ENCODE data around the gene C16orf90. TPM values are rescaled to one million over a fixed set of nuclear protein-coding genes. Genes with fewer than 3 reads are reported as not detected.

Gene C16orf90
- total and polyA plus RNA-seq, 7 donors = not detected

DNA sequence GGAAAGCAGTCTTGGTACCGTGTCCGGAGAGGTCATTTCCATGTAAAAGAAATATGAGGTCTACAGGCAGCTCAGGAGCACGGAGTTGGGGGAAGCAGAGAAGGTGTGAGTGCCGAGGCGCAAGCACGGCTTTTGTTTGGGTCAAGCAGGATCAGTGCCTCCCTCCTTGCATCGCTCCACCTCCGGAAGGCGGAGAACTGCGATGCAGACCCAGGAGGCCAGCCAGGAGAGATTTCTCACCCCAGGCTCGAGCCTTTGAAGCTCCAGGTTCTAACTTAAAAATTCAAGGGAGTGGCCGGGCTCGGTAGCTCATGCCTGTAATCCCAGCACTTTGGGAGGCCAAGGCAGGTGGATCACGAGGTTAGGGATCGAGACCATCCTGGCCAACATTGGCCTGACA lies 26.8 kb downstream of the C16orf90 start:
- intact Hi-C loops (cut with DNase I) = no loop called here
- Histone ChIP-seq H3K9me3 (no peaks in the 10 kb centered on the region), H3K27me3 (ENCODE audit: insufficient read depth in 3 of 3, low read length in 2 of 3) (no peaks in the 10 kb centered on the region), H3K4me1 (peaks cover 44% of the 10 kb centered on the region), H3K36me3 (ENCODE audit: insufficient read depth in 1 of 2, low read depth in 1 of 2) (peaks cover 0 to 6% of the 10 kb centered on the region in 2 donors), H3K4me3 (no peak overlapping the region), H3K27ac (no peak overlapping the region)
- DNase-seq = no peak
- 48 to 62% (median 58%) methylated on average over 15 of the region's 15 CpGs for WGBS, 3 donors
- ATAC-seq = no peak
- TF ChIP-seq, protein P1, sequence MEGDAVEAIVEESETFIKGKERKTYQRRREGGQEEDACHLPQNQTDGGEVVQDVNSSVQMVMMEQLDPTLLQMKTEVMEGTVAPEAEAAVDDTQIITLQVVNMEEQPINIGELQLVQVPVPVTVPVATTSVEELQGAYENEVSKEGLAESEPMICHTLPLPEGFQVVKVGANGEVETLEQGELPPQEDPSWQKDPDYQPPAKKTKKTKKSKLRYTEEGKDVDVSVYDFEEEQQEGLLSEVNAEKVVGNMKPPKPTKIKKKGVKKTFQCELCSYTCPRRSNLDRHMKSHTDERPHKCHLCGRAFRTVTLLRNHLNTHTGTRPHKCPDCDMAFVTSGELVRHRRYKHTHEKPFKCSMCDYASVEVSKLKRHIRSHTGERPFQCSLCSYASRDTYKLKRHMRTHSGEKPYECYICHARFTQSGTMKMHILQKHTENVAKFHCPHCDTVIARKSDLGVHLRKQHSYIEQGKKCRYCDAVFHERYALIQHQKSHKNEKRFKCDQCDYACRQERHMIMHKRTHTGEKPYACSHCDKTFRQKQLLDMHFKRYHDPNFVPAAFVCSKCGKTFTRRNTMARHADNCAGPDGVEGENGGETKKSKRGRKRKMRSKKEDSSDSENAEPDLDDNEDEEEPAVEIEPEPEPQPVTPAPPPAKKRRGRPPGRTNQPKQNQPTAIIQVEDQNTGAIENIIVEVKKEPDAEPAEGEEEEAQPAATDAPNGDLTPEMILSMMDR (IDR thresholded peaks at IDR 0.05) = no peak

DNA sequence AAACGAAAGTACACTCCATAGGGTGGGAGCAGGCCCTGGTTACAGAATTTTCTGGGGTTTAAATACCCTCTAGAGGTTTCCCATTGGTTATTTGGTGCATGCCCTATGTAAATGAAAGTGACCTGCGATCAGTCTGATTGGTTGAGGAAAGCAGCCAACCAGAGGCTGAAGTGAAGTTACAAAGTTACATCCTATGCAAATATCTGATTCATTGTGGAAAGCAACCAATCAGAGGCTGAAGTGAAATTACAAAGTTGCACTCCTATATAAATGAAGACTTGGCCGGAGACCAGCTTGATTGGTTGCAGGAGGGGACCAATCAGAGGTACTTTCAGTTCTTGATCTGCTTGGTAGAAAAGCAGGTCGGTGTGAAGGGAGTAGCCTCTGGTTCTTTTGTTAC lies 27.4 kb downstream of the C16orf90 start:
- Histone ChIP-seq H3K27me3 (ENCODE audit: insufficient read depth in 3 of 3, low read length in 2 of 3) (no peaks in the 10 kb centered on the region), H3K4me3 (no peak overlapping the region), H3K9me3 (no peaks in the 10 kb centered on the region), H3K27ac (no peak overlapping the region), H3K4me1 (peaks cover 44% of the 10 kb centered on the region), H3K36me3 (ENCODE audit: insufficient read depth in 1 of 2, low read depth in 1 of 2) (peaks cover 0 to 6% of the 10 kb centered on the region in 2 donors)
- TF ChIP-seq, protein P1 (IDR thresholded peaks at IDR 0.05) = no peak
- no peak for ATAC-seq
- 75 to 81% (median 77%) methylated on average over 4 of the region's 4 CpGs for WGBS, 3 donors
- DNase-seq = no peak
- intact Hi-C loops (cut with DNase I) = no loop called here

DNA sequence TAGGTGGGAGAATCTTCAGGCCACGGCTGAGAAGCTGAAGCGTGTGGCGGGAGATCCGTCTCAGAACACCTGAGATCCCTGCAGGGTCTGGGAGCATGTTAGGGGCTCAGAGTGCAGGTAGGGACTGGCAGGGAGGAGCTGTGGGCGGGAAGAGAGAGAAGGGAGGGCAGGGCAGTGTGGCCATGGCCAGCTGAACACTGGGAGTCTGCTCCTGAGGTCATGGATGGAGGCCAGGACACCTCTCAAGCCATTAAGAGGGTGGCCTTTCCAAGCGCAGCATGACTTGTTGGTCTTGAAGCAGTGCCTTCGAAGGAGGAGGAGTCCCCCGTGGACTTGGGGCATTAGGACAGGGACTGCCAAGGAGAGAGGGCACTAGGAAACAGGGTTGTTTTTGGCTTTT lies 28.1 kb downstream of the C16orf90 start:
- 74 to 96% (median 91%) methylated on average over 8 of the region's 8 CpGs for WGBS, 3 donors
- intact Hi-C loops (cut with DNase I) = no loop called here
- Histone ChIP-seq H3K9me3 (no peaks in the 10 kb centered on the region), H3K27me3 (ENCODE audit: insufficient read depth in 3 of 3, low read length in 2 of 3) (no peaks in the 10 kb centered on the region), H3K27ac (no peak overlapping the region), H3K4me1 (peaks cover 52% of the 10 kb centered on the region), H3K36me3 (ENCODE audit: insufficient read depth in 1 of 2, low read depth in 1 of 2) (peaks cover 0 to 6% of the 10 kb centered on the region in 2 donors), H3K4me3 (no peak overlapping the region)
- TF ChIP-seq, protein P1 (IDR thresholded peaks at IDR 0.05) = no peak
- DNase-seq (no peak), ATAC-seq (no peak)

DNA sequence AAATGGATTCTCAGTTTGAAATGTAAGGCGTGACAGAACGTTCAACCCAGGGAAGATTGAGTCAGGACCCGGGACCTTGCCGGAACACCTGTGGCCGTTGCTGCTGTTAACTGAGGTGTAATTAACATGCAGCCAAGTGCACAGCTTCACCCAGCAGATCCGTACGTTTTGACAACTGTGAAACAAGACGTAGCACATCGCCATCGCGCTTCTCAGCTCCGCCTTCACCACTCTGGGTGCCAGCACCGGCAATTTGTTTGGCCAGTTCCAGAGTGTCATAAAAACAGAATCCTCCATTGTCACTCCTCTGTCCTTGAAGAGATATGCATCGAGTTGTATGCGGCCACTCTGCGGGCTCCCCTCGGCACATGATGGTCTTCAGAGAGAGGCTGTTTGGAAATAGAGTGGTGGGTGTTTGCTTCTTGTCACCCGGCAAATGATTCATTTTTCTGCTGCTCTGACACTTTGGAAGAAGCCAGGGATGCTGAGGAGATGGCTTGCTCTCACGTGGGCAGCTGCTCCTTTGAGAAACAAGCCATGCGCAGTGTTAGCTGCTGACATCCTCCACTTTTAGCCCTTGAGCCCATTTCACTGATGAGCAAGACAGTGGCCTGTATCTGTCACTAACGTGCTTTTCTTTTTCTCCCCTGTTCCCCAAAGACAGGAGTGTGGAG lies 29.2 kb downstream of the C16orf90 start:
- Histone ChIP-seq H3K36me3 (ENCODE audit: insufficient read depth in 1 of 2, low read depth in 1 of 2) (peaks cover 0 to 6% of the 10 kb centered on the region in 2 donors), H3K9me3 (no peaks in the 10 kb centered on the region), H3K27me3 (ENCODE audit: insufficient read depth in 3 of 3, low read length in 2 of 3) (no peaks in the 10 kb centered on the region), H3K4me1 (peaks cover 63% of the 10 kb centered on the region), H3K27ac (no peak overlapping the region), H3K4me3 (no peak overlapping the region)
- DNase-seq (no peak), ATAC-seq (no peak)
- TF ChIP-seq, protein P1 (IDR thresholded peaks at IDR 0.05) = no peak
- intact Hi-C loops (cut with DNase I) = no loop called here
- 68 to 79% (median 71%) methylated on average over 21 of the region's 21 CpGs for WGBS, 3 donors

DNA sequence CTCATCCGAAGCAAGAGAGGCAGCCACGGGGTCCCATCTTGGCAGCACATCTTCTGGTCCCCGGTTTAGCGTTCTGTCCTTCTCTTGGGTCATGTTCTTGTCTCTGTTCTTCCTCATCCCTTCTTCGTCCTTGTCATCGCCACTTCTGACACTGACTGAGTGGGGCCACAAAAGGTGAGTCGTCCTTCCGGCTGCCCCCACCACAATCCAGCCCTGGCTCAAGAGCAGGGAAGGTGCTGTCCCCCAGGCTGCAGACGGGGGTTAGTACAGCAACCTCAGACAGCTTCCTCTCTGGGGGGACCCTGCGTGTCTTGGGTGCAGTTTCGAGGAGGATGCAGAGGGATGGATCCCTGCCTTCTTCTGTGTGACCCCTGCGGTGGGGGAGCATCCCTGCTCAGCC lies 30.0 kb downstream of the C16orf90 start:
- no peak for DNase-seq
- WGBS, 3 donors = 82 to 95% (median 90%) methylated on average over 12 of the region's 12 CpGs
- intact Hi-C loops (cut with DNase I) = no loop called here
- H3K4me1 ChIP-seq = peaks cover 70% of the 10 kb centered on the region
- H3K27me3 ChIP-seq (ENCODE audit: insufficient read depth in 3 of 3, low read length in 2 of 3) = no peaks in the 10 kb centered on the region
- no peaks in the 10 kb centered on the region for H3K9me3 ChIP-seq
- ATAC-seq = no peak
- H3K36me3 ChIP-seq (ENCODE audit: insufficient read depth in 1 of 2, low read depth in 1 of 2) = peaks cover 0 to 6% of the 10 kb centered on the region in 2 donors
- H3K27ac ChIP-seq = no peak overlapping the region
- TF ChIP-seq, protein P1 (IDR thresholded peaks at IDR 0.05) = no peak
- no peak overlapping the region for H3K4me3 ChIP-seq

Data from psoas muscle (tissue), 8 donors.